ENCODE measurements around the gene LCE2D. TPM values are rescaled to one million over a fixed set of nuclear protein-coding genes. Genes with fewer than 3 reads are reported as not detected.

Gene LCE2D
- total and polyA plus RNA-seq, 8 donors = not detected

DNA sequence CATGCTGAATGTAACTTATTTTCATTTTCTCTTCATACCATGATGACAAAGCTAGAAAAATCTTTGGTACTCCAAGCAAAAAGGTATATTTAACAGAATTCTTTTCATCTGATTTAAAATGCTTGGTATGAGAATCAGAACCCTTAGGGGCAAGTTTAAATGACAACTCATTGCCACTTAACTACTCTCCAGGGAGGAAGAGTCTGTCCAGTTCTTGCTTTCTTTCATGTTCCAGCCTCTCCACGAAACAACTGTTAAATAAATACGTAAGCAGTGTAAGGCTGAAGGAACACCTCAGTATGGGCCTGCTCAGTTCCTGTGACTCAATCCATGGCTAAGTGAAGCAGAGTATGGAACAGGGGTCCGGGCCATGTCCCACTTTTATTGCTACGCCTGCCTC is 36.6 kb downstream of the LCE2D start:
- 80 to 87% (median 85%) methylated on average over 4 of the region's 4 CpGs for WGBS, 5 donors
- no peaks in the 10 kb centered on the region for H3K4me1 ChIP-seq
- H3K27me3 ChIP-seq = no peaks in the 10 kb centered on the region
- no peak for DNase-seq
- no peaks in the 10 kb centered on the region for H3K36me3 ChIP-seq
- no peak overlapping the region for H3K4me3 ChIP-seq
- H3K9me3 ChIP-seq = peaks cover 0 to 4% (median 0%) of the 10 kb centered on the region in 4 donors
- H3K27ac ChIP-seq = no peak overlapping the region
- intact Hi-C loops (cut with DNase I; ENCODE audit: low total_unique reads) = no loop called here
- TF ChIP-seq, protein P1, sequence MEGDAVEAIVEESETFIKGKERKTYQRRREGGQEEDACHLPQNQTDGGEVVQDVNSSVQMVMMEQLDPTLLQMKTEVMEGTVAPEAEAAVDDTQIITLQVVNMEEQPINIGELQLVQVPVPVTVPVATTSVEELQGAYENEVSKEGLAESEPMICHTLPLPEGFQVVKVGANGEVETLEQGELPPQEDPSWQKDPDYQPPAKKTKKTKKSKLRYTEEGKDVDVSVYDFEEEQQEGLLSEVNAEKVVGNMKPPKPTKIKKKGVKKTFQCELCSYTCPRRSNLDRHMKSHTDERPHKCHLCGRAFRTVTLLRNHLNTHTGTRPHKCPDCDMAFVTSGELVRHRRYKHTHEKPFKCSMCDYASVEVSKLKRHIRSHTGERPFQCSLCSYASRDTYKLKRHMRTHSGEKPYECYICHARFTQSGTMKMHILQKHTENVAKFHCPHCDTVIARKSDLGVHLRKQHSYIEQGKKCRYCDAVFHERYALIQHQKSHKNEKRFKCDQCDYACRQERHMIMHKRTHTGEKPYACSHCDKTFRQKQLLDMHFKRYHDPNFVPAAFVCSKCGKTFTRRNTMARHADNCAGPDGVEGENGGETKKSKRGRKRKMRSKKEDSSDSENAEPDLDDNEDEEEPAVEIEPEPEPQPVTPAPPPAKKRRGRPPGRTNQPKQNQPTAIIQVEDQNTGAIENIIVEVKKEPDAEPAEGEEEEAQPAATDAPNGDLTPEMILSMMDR (IDR thresholded peaks at IDR 0.05) = no peak
- no peak for TF ChIP-seq POLR2A (IDR thresholded peaks at IDR 0.05)

DNA sequence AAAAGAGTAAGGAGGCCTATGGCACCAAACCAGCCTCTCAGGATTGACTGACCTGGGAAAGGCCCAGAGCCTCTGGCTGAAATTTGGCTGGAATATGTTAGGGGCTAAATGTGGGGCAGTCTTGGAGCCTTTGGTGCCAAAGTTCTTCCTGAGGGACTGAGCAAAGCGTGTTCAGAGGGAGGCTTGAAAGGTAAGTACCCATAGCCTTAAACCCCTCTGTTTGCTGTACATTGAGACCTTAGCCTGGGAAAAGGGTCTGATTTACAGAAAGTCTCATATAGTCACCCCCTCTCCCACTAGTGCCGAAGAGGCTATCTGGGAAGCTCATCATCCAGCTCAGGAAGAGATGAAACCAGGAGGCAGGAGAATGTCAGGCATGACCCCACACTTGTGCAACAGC is 44.7 kb downstream of the LCE2D start, which contains the start of gene LCE4A:
LCE4A (plus strand) TSS at position 301 of the 400 bp plus-strand sequence. CDS start 916 bp downstream, outside the sequence.
- Histone ChIP-seq H3K27ac (no peak within 1 kb of the TSS), H3K4me1 (no peaks in the 10 kb centered on the region), H3K36me3 (no peaks in the 10 kb centered on the region), H3K9me3 (peaks cover 0 to 4% (median 0%) of the 10 kb centered on the region in 4 donors), H3K27me3 (no peaks in the 10 kb centered on the region), H3K4me3 (no peak within 1 kb of the TSS)
- WGBS, 5 donors = 56 to 81% (median 76%) methylated on average over 2 of the region's 2 CpGs
- no peak for TF ChIP-seq EP300 (IDR thresholded peaks at IDR 0.05)
- TF ChIP-seq, protein P1 (IDR thresholded peaks at IDR 0.05) = no peak
- TF ChIP-seq POLR2AphosphoS5 (IDR thresholded peaks at IDR 0.05) = no peak
- no peak for TF ChIP-seq POLR2A (IDR thresholded peaks at IDR 0.05)
- intact Hi-C loops (cut with DNase I; ENCODE audit: low total_unique reads) = no loop called here
- no peak for DNase-seq

Small RNA genes within 50 kb of the gene (small RNA-seq; reads per million reads assigned to genes)
- gene LCE3A (0 reads per million in 4 donors), gene LCE3B (0 reads per million in 4 donors)

Other genes starting within 250 kb of the LCE2D start
- under 1 TPM in 1 of 5 donors, not detected in 4; 0.89 TPM for gene CRNN, start 249.1 kb upstream of the LCE2D start, total RNA-seq
- gene CRNN, start 249.1 kb upstream of the LCE2D start, polyA plus RNA-seq = 100 to 1,000 TPM in 1 of 3 donors, 1 to 10 TPM in 1, not detected in 1; 3.1 to 209 TPM
- not detected for gene LCE5A, start 152.6 kb upstream of the LCE2D start, total RNA-seq
- not detected for gene LCE5A, start 152.6 kb upstream of the LCE2D start, polyA plus RNA-seq
- not detected for gene CRCT1, start 148.9 kb upstream of the LCE2D start, total RNA-seq
- 10 to 100 TPM in 1 of 3 donors, not detected in 2; 89.8 TPM for gene CRCT1, start 148.9 kb upstream of the LCE2D start, polyA plus RNA-seq
- gene LCE3E, start 96.6 kb upstream of the LCE2D start, total RNA-seq = not detected
- gene LCE3E, start 96.6 kb upstream of the LCE2D start, polyA plus RNA-seq = under 1 TPM in 1 of 3 donors, not detected in 2; 0.65 TPM
- gene LCE3D, start 82.9 kb upstream of the LCE2D start, total RNA-seq = not detected
- under 1 TPM in 1 of 3 donors, not detected in 2; 0.98 TPM for gene LCE3D, start 82.9 kb upstream of the LCE2D start, polyA plus RNA-seq
- gene LCE3C, start 63.1 kb upstream of the LCE2D start, total RNA-seq = not detected
- not detected for gene LCE3C, start 63.1 kb upstream of the LCE2D start, polyA plus RNA-seq
- not detected for gene LCE3B, start 49.6 kb upstream of the LCE2D start, total RNA-seq
- gene LCE3B, start 49.6 kb upstream of the LCE2D start, polyA plus RNA-seq = not detected
- not detected for gene LCE3A, start 40.3 kb upstream of the LCE2D start, total RNA-seq
- gene LCE3A, start 40.3 kb upstream of the LCE2D start, polyA plus RNA-seq = not detected
- not detected for gene LCE2C, start 11.9 kb downstream of the LCE2D start, total RNA-seq
- gene LCE2C, start 11.9 kb downstream of the LCE2D start, polyA plus RNA-seq = not detected
- not detected for gene LCE2B, start 22.7 kb downstream of the LCE2D start, total RNA-seq
- gene LCE2B, start 22.7 kb downstream of the LCE2D start, polyA plus RNA-seq = not detected
- gene LCE2A, start 35.0 kb downstream of the LCE2D start, total RNA-seq = not detected
- gene LCE2A, start 35.0 kb downstream of the LCE2D start, polyA plus RNA-seq = not detected
- gene LCE4A, start 44.8 kb downstream of the LCE2D start, total RNA-seq = not detected
- gene LCE4A, start 44.8 kb downstream of the LCE2D start, polyA plus RNA-seq = not detected
- not detected for gene KPRP, start 94.6 kb downstream of the LCE2D start, total RNA-seq
- under 1 TPM in 1 of 3 donors, not detected in 2; 0.30 TPM for gene KPRP, start 94.6 kb downstream of the LCE2D start, polyA plus RNA-seq
- not detected for gene LCE1F, start 111.8 kb downstream of the LCE2D start, total RNA-seq
- not detected for gene LCE1F, start 111.8 kb downstream of the LCE2D start, polyA plus RNA-seq
- gene LCE1E, start 122.9 kb downstream of the LCE2D start, total RNA-seq = not detected
- not detected for gene LCE1E, start 122.9 kb downstream of the LCE2D start, polyA plus RNA-seq
- not detected for gene LCE1D, start 133.3 kb downstream of the LCE2D start, total RNA-seq
- gene LCE1D, start 133.3 kb downstream of the LCE2D start, polyA plus RNA-seq = not detected
- gene LCE1C, start 143.3 kb downstream of the LCE2D start, total RNA-seq = not detected
- under 1 TPM in 1 of 3 donors, not detected in 2; 0.23 TPM for gene LCE1C, start 143.3 kb downstream of the LCE2D start, polyA plus RNA-seq
- gene LCE1B, start 148.6 kb downstream of the LCE2D start, total RNA-seq = not detected
- not detected for gene LCE1B, start 148.6 kb downstream of the LCE2D start, polyA plus RNA-seq
- gene LCE1A, start 164.1 kb downstream of the LCE2D start, total RNA-seq = not detected
- gene LCE1A, start 164.1 kb downstream of the LCE2D start, polyA plus RNA-seq = not detected
- not detected for gene LCE6A, start 179.5 kb downstream of the LCE2D start, total RNA-seq
- gene LCE6A, start 179.5 kb downstream of the LCE2D start, polyA plus RNA-seq = not detected
- not detected for gene LCE7A, start 196.6 kb downstream of the LCE2D start, total RNA-seq
- gene LCE7A, start 196.6 kb downstream of the LCE2D start, polyA plus RNA-seq = not detected
- gene SMCP, start 214.9 kb downstream of the LCE2D start, total RNA-seq = not detected
- not detected for gene SMCP, start 214.9 kb downstream of the LCE2D start, polyA plus RNA-seq
- gene IVL, start 245.2 kb downstream of the LCE2D start, total RNA-seq = not detected
- gene IVL, start 245.2 kb downstream of the LCE2D start, polyA plus RNA-seq = 10 to 100 TPM in 1 of 3 donors, not detected in 2; 11.5 TPM